GM18499 (cell line): ENCODE measurements around the gene LRRC8D.

Experiments used
- ATAC-seq: cut with Tn5 transposase; IDR thresholded peaks from one replicate; pipeline ENCODE4 v1.9.1; 2021; ENCODE audit warnings: moderate number of reproducible peaks; ENCODE audit not compliant: insufficient read depth, unreplicated experiment

Gene LRRC8D

DNA sequence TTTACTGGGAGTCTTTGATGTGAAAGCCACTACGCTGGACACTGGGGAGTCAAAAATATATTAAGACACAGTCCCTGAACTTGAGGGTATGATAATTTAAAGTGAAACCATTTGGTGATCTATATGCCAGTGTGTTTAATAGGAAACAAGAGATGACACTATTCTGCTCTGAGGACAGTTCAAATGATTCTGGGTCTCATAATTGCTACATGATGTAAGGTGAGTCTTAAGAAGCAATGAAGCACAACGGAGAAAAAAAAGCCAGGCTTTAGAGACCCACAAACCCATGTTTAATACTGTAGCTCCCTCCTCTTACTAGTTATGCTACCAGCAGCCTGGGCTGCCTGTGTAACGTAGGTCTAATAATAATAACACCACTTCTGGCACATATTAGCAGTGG is 14.2 kb upstream of the LRRC8D start:
- ATAC-seq = no peak

- no peak for ATAC-seq
These were observed 13.3 kb upstream of the LRRC8D start for GRCh38 chr1:89807503-89807902.

GRCh38 chr1:89807983-89808382 is 12.8 kb upstream of the LRRC8D start:
- ATAC-seq = no peak

DNA sequence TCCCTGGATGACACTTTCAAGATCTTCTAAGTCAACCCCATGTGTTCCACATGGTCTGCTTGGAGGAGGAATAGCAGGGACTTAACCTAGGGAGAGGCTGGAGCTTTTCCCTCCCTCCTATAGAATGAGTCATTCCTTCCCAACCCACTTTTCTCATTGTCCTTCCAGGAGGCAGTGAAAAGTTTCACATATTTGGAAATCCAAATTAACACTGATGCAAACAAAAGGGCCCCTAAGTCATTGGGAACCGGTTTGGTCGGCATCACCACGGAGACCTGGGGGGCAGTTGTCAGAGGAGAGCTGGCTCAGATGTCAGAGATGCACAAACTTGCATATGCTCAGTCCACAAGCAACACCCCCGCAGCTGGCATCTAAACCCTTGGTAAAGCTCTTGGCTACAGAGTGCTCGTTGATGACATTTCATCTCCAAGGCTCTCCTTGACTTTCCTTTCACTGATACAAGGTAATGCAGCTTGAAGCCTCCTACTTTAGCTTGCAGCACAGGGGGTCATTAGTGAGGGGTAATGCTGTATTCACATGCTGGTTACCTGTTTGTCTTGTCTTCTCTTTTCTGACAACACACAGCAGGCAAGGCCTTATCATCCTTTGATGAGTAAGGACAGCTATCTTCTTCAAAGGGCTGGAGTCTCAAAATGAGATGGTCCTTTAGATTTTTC is 12.3 kb upstream of the LRRC8D start:
- ATAC-seq = no peak

- no peak for ATAC-seq
These were observed 11.3 kb upstream of the LRRC8D start for GRCh38 chr1:89809556-89809955.

DNA sequence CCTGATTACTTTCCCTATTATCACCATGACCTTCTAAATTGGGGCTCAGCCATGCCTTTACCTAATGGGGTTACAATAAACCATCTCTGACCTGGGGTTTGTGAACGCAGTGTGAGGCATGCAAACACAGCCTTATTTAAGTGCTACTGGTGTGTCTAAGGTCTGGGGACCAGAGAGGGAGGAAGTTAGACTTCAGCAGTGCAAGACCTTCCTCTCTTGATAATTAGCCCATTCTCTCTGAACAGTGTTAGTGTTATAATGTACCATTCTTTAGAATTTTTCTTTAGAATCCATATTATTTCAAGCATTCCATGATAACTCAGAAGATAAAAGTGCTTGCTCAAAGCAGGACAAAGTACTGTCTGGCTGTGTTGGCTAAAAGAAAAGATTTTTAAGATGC is 10.5 kb upstream of the LRRC8D start:
- no peak for ATAC-seq

DNA sequence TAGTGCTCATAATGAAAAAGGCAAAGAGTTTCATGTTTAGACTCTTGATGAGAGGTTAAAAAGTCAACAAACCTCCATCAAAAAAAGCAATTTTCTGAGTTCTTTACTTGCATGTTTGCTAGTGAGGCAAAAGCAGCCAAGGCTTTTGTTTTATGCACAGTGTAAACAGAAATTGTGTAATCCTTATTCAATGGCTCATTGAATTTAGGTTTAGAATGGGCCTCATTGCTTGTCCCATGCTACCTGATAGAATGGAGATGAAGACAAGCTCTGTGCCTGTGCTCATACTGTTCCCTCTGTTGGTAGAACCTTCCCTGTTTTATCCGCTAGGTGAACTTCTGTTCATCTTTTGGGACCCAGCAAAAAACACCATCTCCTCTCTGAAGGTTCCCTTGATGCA is 10.0 kb upstream of the LRRC8D start:
- no peak for ATAC-seq

GRCh38 chr1:89812992-89813391 is 7.8 kb upstream of the LRRC8D start:
- no peak for ATAC-seq

GRCh38 chr1:89815040-89815439 is 5.8 kb upstream of the LRRC8D start:
- no peak for ATAC-seq

GRCh38 chr1:89815611-89816010 is 5.2 kb upstream of the LRRC8D start:
- no peak for ATAC-seq

- no peak for ATAC-seq
These were observed 4.5 kb upstream of the LRRC8D start for GRCh38 chr1:89816366-89816765.

- peak; percentile 22 for ATAC-seq
These were observed 683 bp downstream of the LRRC8D start for GRCh38 chr1:89821322-89822108.

DNA sequence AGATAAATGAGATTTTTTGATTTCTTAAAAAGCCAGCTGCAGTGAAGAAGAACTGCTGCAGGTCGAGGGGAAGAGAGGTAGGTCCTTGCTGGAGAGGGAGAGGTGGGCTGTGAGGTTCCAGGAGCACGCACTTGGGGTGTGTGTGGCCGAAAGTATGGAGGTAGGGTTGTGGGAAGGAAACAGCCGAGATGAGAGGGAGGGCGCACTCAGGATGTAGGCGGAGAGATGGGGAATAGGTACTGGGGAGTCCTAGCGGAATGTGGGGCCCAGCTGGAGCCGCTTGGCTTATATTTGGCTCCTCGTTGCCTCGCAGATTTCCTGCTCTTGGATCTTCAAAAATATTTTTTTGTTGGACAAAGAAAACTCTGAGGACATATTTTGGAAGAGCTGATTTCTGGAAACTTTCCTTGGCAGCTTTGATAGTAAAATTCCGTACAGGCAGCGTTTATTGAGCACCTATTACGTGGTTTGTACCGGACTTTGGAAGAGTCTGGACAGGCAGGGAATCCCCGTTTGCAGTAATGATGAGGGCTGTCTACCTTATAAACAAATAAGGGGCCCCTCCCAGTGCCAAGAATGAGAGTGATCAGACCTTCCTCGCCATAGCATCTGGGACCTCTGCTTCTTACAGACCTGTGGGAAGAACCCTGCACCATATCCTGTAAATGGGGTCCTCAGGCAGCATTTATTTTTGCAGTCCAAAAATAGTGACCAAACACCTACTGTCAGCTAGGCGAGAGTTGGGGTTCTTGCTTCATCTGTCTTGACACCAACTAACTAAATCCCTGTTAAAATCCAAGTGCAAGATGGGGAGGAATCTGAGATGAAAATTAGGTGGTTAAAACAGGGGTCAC is 1.5 kb downstream of the LRRC8D start:
- ATAC-seq = no peak

GRCh38 chr1:89822999-89823628 is 2.3 kb downstream of the LRRC8D start:
- no peak for ATAC-seq

DNA sequence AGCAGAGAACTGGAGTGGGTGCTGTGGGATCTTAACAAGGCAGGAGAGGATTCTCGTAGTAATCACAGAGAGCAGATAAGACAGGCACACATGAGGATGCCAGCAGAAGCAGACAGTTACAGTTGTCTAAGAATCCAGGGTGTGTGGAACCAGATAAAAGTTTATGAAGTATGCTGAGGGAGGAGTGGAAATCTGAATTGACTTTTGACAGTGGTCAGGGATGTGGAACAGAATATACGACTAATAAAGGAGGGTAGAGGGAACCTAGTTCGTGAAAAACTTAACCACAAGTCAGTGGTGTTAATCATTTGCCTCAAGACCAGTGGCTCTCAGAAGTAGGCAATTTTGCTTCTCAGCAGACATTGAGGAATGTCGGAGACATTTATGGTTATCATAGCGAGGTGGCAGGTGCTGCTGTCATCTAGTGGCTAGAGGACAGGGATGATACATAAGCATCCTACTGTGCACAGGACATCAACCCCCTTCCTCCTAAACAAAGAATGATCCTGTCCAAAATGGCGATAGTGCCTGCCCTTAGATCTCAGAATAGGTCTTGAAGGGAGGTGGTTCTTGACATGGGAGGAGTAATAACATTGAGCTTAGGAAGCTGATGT is 3.0 kb downstream of the LRRC8D start:
- ATAC-seq = no peak

GRCh38 chr1:89826594-89826993 is 5.8 kb downstream of the LRRC8D start:
- no peak for ATAC-seq

DNA sequence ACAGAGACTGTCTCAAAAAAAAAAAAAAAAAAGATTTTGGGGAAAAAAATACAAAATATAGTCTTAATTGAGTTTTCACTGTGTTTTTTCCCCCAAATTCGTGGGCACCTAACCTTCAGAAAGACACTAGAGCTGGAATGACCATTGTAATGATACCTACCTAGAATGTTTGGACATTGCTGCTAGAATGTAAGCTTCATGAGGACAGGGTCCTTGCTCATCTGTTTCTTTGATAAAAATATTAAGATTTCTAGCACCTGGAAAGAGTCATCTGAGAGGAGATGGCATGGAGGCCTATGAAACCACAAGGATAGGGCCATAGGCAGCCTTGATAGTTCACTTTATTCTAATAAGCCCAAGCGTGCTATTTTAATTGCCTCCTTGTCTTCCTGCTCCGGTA is 6.5 kb downstream of the LRRC8D start:
- ATAC-seq = no peak

- no peak for ATAC-seq
These were observed 7.1 kb downstream of the LRRC8D start for GRCh38 chr1:89827902-89828301.

DNA sequence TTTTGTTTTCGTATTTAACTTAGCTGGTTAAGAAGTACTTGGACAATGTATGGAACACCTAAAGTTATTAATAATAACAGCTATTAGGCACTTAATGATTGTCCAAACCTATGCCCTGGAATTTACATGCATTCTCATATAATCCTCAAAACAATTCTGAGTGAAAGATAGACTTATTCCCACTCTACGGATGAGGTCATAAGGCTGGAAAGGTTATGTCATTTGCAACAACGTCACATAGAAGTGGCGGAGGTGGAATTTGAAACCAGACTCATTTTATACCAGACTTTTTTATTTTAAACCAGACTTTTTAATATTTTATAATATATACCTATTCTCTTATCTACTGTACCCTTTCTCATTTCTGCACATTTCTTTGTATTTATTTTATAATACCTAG is 8.4 kb downstream of the LRRC8D start:
- ATAC-seq = no peak

GRCh38 chr1:89831462-89832120 is 10.8 kb downstream of the LRRC8D start:
- ATAC-seq = no peak
